GM12891 (cell line): ENCODE data around the gene SPTBN1.

ENCODE experiments used
- DNase-seq: peaks from one replicate; pipeline ENCODE4 v3.0.0; 2011; ENCODE audit warnings: low spot score; ENCODE audit not compliant: insufficient read length
- FAIRE-seq: peaks from 2 replicates; lab custom pipeline; 2011; peaks lifted over from hg19 to GRCh38; lab: Jason Lieb, UNC
- PAX5 ChIP-seq: IDR thresholded peaks from 2 replicates; pipeline ENCODE4 v1.6.1; 2011; ENCODE audit warnings: low read length, moderate library complexity, mild to moderate bottlenecking; ENCODE audit not compliant: insufficient read depth, severe bottlenecking
- POLR2A ChIP-seq: IDR thresholded peaks from 2 replicates; pipeline ENCODE4 v1.6.1; 2011; ENCODE audit warnings: low read depth, low read length, control low read depth
- POLR2AphosphoS5 ChIP-seq: IDR thresholded peaks from 2 replicates; pipeline ENCODE4 v1.6.1; 2011; ENCODE audit warnings: low read depth, low read length, control low read depth
- POU2F2 ChIP-seq: IDR thresholded peaks from 2 replicates; pipeline ENCODE4 v1.6.1; 2011; ENCODE audit warnings: low read depth, mild to moderate bottlenecking, control low read depth, low read length, moderate library complexity
- SPI1 ChIP-seq: IDR thresholded peaks from 2 replicates; pipeline ENCODE4 v1.6.1; 2011; ENCODE audit warnings: low read depth, low read length, control low read depth
- TAF1 ChIP-seq: IDR thresholded peaks from 2 replicates; pipeline ENCODE4 v1.6.1; 2011; ENCODE audit warnings: low read depth, low read length, control low read depth

SPTBN1 gene

GRCh38 chr2:54658564-54659071 lies 202.5 kb downstream of the SPTBN1 start:
- no peak for DNase-seq
- FAIRE-seq, result no peak

GRCh38 chr2:54659527-54659926 lies 203.4 kb downstream of the SPTBN1 start:
- TF ChIP-seq POLR2AphosphoS5 (no peak), TAF1 (no peak)
- DNase-seq, result no peak
- no peak for FAIRE-seq

More at GRCh38 chr2:54658564-54659071, 202.5 kb downstream of the SPTBN1 start:
- TF ChIP-seq SPI1 (no peak), POU2F2 (no peak), POLR2AphosphoS5 (no peak), TAF1 (no peak), POLR2A (no peak), PAX5 (no peak)

GRCh38 chr2:54660752-54661151 lies 204.6 kb downstream of the SPTBN1 start:
- DNase-seq (no peak), FAIRE-seq (no peak)
- no peak for TF ChIP-seq PAX5
- TF ChIP-seq TAF1, result no peak
- TF ChIP-seq POLR2AphosphoS5, result no peak
- TF ChIP-seq POU2F2, result no peak
- TF ChIP-seq POLR2A, result no peak
- no peak for TF ChIP-seq SPI1

GRCh38 chr2:54663424-54664030 lies 207.4 kb downstream of the SPTBN1 start:
- FAIRE-seq, result no peak
- no peak for DNase-seq
- TF ChIP-seq POLR2A, result peak; percentile 30; the same call in 1 of the 2 replicates
- TF ChIP-seq POU2F2, result no peak

GRCh38 chr2:54664238-54664786 lies 208.2 kb downstream of the SPTBN1 start:
- FAIRE-seq, result no peak

GRCh38 chr2:54665436-54665856 lies 209.3 kb downstream of the SPTBN1 start:
- DNase-seq (no peak), FAIRE-seq (peak; percentile 57)
- TF ChIP-seq PAX5, result no peak
- peak; percentile 39; the same call in 1 of the 2 replicates for TF ChIP-seq POLR2A

More at GRCh38 chr2:54664238-54664786, 208.2 kb downstream of the SPTBN1 start:
- no peak for DNase-seq
- TF ChIP-seq SPI1, result no peak
- TF ChIP-seq POU2F2, result no peak
- no peak for TF ChIP-seq TAF1
- no peak for TF ChIP-seq PAX5
- TF ChIP-seq POLR2A, result no peak
- no peak for TF ChIP-seq POLR2AphosphoS5

GRCh38 chr2:54666131-54666633 lies 210.1 kb downstream of the SPTBN1 start:
- DNase-seq (no peak), FAIRE-seq (no peak)
- no peak for TF ChIP-seq POLR2AphosphoS5
- TF ChIP-seq POU2F2, result no peak

- TF ChIP-seq POU2F2 (no peak), TAF1 (no peak), PAX5 (no peak), POLR2A (no peak), POLR2AphosphoS5 (no peak), SPI1 (no peak)
- no peak for FAIRE-seq
Measured at GRCh38 chr2:54666634-54667265, 210.6 kb downstream of the SPTBN1 start.

GRCh38 chr2:54667266-54667639 lies 211.1 kb downstream of the SPTBN1 start:
- DNase-seq (no peak), FAIRE-seq (no peak)
- TF ChIP-seq POU2F2 (no peak), SPI1 (no peak), POLR2AphosphoS5 (no peak), PAX5 (no peak), TAF1 (no peak)

More at GRCh38 chr2:54666634-54667265, 210.6 kb downstream of the SPTBN1 start:
- no peak for DNase-seq
